Parietal lobe (tissue), 1 donor: ENCODE data around the gene ACTC1. TPM values are rescaled to one million over a fixed set of nuclear protein-coding genes. Genes with fewer than 3 reads are reported as not detected.

Experiments used
- total RNA-seq: library from RNA; depleted of rRNA; stranded (reverse); fragments of >200 nt; gene quantifications from one replicate; pipeline ENCODE4 v1.2.3, GENCODE V29; 2014

The ACTC1 gene
- total RNA-seq: under 0.01 TPM

DNA sequence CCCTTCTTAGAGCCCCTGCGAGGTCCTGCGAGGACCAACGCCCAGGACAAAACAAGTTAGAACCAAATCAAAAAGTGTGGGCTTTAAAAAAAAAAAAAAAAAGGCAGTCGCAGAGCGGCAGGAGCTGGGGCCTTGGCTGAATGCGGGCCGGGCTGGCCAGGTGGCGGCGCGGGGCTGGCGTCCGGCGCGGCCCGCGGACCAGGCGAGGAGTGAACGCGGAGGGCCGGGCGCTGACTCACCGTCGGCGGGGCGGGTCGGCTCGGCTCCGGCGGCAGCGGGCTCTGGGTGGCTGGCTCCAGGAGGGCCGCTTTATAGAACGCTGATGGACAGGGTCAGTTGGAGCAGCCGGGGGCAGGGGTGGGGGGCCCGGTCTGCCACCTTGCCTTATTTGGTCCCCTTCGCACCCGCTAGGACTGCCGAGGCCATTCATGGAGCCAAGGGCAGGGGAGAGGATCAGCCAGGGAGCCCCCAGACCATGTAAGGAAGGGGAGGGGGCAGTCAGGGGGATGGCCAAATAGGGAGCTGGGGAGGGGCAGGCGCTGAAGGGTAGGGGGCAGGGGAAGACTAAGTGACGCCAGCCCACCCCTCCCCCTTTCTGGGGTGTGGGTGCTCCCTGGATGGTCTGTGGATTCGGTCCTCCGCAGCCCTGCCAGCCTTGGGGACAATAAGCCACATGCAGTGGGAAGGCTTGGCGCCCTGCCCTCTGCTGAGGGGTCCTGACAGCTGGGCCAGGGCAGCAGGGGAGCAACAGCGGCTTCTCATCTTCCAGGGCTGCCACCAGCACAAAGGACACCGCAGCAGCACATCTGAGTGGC is at the start of gene ACTC1:
TSS of gene ACTC1 (minus strand) at position 283 of the 815 bp plus-strand sequence. CDS start 741 bp downstream, outside the sequence.

GRCh38 chr15:34754674-34755418 is 40.5 kb downstream of the ACTC1 start, which contains the start of gene GJD2:
TSS of gene GJD2 (minus strand) at chr15:34754998. CDS start at chr15:34754488, 510 bp downstream.

Other genes with a start within 250 kb of the ACTC1 start
- gene GOLGA8B, start 211.9 kb downstream of the ACTC1 start, total RNA-seq: 133 TPM
- 0.94 TPM for gene GJD2, start 40.6 kb downstream of the ACTC1 start, total RNA-seq
- gene AQR, start 174.2 kb upstream of the ACTC1 start, total RNA-seq: 55.7 TPM
- gene ZNF770, start 192.7 kb upstream of the ACTC1 start, total RNA-seq: 83.9 TPM